ENCODE results near the gene EFCAB6. TPM values are rescaled to one million over a fixed set of nuclear protein-coding genes. Genes with fewer than 3 reads are reported as not detected.

The EFCAB6 gene
- total and polyA plus RNA-seq, 2 of the 13 experiments (the other 11 are each of a cell fraction or from before 2014, with no cell fraction given) = not detected

DNA sequence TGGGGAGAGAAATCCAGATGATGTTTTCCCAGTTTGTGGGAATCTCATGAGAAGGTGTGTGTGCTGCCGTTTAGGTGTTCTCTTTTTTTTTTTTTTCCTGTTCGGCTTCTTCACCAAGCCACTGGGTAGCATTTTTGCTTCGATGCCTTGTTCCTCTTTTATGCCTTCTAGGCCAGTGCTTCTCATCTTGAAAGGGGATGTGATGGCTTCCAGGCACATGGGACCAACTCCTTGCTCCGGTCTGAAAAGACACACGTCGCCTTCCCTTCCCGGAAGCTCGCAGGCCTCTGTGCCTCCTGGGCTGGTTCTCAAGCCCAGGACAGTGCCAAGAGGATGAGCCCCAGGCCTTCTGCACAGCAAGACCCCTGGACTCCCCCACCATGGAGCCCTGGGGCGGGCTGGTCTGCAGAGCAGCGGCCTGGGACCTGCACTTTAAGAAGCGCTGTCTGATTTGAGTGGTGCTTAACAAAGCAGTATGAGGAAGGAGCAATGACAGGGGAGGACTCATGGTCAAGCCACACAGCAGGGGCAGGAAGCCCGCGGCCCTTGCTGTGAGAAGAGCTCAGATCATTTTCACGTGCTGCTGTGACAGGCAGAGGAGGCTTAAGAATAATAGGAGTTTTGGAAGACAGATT, 241.5 kb downstream of the EFCAB6 start:
- Histone ChIP-seq H4K20me1 (ENCODE audit: insufficient read depth, low read length) (no peaks in the 10 kb centered on the region), H3K9ac (ENCODE audit: insufficient read depth, low read depth, low read length) (no peak overlapping the region), H3K4me2 (ENCODE audit: low read depth, low read length) (no peak overlapping the region), H3K4me3 (replicated peaks in 1 of 3; ENCODE audit: insufficient read depth in 1 of 3, low read depth in 2 of 3, low read length in 3 of 3) (no peak overlapping the region), H3K27ac (ENCODE audit: extremely low read length, insufficient read depth, low read length) (no peak overlapping the region), H3K36me3 (replicated peaks in 1 of 2; ENCODE audit: control insufficient read depth in 1 of 2, insufficient read depth in 2 of 2, low read length in 2 of 2) (no peaks in the 10 kb centered on the region), H3K79me2 (ENCODE audit: insufficient read depth, low read length) (no peaks in the 10 kb centered on the region), H3K9me3 (ENCODE audit: low read length) (no peaks in the 10 kb centered on the region), H2AFZ (ENCODE audit: low read length) (no peak overlapping the region), H3K27me3 (ENCODE audit: control insufficient read depth in 1 of 2, insufficient read depth in 2 of 2, low read length in 2 of 2) (peaks cover 2 to 18% of the 10 kb centered on the region in 2 experiments; a peak in 2 of 5 replicates), H3K4me1 (ENCODE audit: insufficient read depth, low read length) (no peaks in the 10 kb centered on the region)
- POLR2A ChIA-PET = interaction anchor here (0.7 kb wide), 1 partner anchor 15 kb away, joined by 4 read pairs; no protein-coding TSS in a partner anchor
- DNase-seq (ENCODE audit: low spot score) (no peak), FAIRE-seq (no peak), ATAC-seq (no peak)
- intact Hi-C loops (cut with micrococcal nuclease; ENCODE audit: unreplicated experiment) (no loop called here), in situ Hi-C loops (cut with HindIII; ENCODE audit: extremely low pct_ligation_motif_present, low pct_unique_long_range_greater_than_20kb) (no loop called here)
- BruUV-seq (replicated peaks) = no TSS peak
- CTCF ChIA-PET (ENCODE audit: low intra/inter-chr PET ratio, low total read pairs) = no interaction called here
- WGBS (ENCODE audit: low lambda C conversion rate) = 31% methylated on average over 14 of the region's 14 CpGs
- TF ChIP-seq ZNF768 (CRISPR knock-in tag; IDR thresholded peaks at IDR 0.05) (no peak), MAF1 (CRISPR knock-in tag; IDR thresholded peaks at IDR 0.05; ENCODE audit: borderline replicate concordance) (no peak), ZNF569 (CRISPR knock-in tag; IDR thresholded peaks at IDR 0.05; ENCODE audit: borderline replicate concordance) (no peak), ZBTB3 (CRISPR knock-in tag; IDR thresholded peaks at IDR 0.05; ENCODE audit: borderline replicate concordance, low read depth) (no peak), ZNF672 (CRISPR knock-in tag; IDR thresholded peaks at IDR 0.05) (no peak), ARHGAP35 (CRISPR knock-in tag; IDR thresholded peaks at IDR 0.05; ENCODE audit: borderline replicate concordance) (no peak), ZNF660 (CRISPR knock-in tag; IDR thresholded peaks at IDR 0.05; ENCODE audit: borderline replicate concordance, low read depth) (no peak), ZNF335 (CRISPR knock-in tag; IDR thresholded peaks at IDR 0.05) (no peak), MED1 (CRISPR knock-in tag; IDR thresholded peaks at IDR 0.05) (no peak)
- TF ChIP-seq, protein P1, sequence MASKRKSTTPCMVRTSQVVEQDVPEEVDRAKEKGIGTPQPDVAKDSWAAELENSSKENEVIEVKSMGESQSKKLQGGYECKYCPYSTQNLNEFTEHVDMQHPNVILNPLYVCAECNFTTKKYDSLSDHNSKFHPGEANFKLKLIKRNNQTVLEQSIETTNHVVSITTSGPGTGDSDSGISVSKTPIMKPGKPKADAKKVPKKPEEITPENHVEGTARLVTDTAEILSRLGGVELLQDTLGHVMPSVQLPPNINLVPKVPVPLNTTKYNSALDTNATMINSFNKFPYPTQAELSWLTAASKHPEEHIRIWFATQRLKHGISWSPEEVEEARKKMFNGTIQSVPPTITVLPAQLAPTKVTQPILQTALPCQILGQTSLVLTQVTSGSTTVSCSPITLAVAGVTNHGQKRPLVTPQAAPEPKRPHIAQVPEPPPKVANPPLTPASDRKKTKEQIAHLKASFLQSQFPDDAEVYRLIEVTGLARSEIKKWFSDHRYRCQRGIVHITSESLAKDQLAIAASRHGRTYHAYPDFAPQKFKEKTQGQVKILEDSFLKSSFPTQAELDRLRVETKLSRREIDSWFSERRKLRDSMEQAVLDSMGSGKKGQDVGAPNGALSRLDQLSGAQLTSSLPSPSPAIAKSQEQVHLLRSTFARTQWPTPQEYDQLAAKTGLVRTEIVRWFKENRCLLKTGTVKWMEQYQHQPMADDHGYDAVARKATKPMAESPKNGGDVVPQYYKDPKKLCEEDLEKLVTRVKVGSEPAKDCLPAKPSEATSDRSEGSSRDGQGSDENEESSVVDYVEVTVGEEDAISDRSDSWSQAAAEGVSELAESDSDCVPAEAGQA (IDR thresholded peaks at IDR 0.05; ENCODE audit: low read depth) = no peak
- TF ChIP-seq, protein P1 (CRISPR knock-in tag; IDR thresholded peaks at IDR 0.05; ENCODE audit: borderline replicate concordance) = no peak
- TF ChIP-seq, protein P2, sequence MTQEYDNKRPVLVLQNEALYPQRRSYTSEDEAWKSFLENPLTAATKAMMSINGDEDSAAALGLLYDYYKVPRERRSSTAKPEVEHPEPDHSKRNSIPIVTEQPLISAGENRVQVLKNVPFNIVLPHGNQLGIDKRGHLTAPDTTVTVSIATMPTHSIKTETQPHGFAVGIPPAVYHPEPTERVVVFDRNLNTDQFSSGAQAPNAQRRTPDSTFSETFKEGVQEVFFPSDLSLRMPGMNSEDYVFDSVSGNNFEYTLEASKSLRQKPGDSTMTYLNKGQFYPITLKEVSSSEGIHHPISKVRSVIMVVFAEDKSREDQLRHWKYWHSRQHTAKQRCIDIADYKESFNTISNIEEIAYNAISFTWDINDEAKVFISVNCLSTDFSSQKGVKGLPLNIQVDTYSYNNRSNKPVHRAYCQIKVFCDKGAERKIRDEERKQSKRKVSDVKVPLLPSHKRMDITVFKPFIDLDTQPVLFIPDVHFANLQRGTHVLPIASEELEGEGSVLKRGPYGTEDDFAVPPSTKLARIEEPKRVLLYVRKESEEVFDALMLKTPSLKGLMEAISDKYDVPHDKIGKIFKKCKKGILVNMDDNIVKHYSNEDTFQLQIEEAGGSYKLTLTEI (CRISPR knock-in tag; conservative IDR thresholded peaks at IDR 0.05) = no peak
- TF ChIP-seq, protein P3, sequence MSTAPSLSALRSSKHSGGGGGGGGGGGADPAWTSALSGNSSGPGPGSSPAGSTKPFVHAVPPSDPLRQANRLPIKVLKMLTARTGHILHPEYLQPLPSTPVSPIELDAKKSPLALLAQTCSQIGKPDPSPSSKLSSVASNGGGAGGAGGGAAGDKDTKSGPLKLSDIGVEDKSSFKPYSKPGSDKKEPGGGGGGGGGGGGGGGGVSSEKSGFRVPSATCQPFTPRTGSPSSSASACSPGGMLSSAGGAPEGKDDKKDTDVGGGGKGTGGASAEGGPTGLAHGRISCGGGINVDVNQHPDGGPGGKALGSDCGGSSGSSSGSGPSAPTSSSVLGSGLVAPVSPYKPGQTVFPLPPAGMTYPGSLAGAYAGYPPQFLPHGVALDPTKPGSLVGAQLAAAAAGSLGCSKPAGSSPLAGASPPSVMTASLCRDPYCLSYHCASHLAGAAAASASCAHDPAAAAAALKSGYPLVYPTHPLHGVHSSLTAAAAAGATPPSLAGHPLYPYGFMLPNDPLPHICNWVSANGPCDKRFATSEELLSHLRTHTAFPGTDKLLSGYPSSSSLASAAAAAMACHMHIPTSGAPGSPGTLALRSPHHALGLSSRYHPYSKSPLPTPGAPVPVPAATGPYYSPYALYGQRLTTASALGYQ (CRISPR knock-in tag; IDR thresholded peaks at IDR 0.05) = no peak

Measured in HepG2 (cell line).